IPS-18c (cell line): Measurements from ENCODE around the gene MOCS2.

ENCODE experiments used
- H3K4me3 ChIP-seq: 2 replicates; pipeline ENCODE4 v1.7.0; 2013; ENCODE audit warnings: low read depth, mild to moderate bottlenecking, low read length, moderate library complexity; ENCODE audit not compliant: insufficient read depth
- H3K9me3 ChIP-seq: one replicate; pipeline ENCODE4 v1.6.1; 2013; ENCODE audit warnings: mild to moderate bottlenecking, low read length, moderate library complexity; ENCODE audit not compliant: control insufficient read depth, insufficient read depth

MOCS2 gene

DNA sequence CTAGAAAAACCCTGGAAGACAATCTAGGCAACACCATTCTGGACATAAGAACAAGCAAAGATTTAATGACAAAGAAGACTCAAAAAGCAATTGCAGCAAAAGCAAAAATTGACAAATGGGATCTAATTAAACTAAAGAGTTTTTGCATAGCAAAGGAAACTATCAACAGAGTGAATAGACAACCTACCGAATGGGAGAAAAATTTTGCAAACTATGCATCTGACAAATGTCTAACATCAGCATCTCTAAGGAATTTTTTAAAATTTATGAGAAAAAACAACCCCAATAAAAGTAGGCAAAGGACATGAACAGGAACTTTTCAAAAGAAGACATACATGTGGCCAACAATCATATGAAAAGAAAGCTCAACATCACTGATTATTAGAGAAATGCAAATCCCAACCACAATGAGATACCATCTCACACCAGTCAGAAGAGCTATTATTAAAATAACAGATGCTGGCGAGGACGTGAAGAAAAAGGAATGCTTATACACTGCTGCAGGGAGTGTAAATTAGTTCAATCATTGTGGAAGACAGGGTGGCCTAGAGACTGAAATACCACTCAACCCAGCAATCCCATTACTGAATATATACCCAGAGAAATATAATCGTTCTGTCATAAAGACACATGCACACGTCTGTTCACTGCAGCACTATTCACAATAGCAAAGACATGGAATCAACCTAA, 3.8 kb downstream of the MOCS2 start:
- no peaks in the 10 kb centered on the region for H3K9me3 ChIP-seq
- H3K4me3 ChIP-seq, result no peak overlapping the region

GRCh38 chr5:53100606-53101005, 9.0 kb downstream of the MOCS2 start:
- Histone ChIP-seq H3K9me3 (no peaks in the 10 kb centered on the region), H3K4me3 (no peak overlapping the region)

DNA sequence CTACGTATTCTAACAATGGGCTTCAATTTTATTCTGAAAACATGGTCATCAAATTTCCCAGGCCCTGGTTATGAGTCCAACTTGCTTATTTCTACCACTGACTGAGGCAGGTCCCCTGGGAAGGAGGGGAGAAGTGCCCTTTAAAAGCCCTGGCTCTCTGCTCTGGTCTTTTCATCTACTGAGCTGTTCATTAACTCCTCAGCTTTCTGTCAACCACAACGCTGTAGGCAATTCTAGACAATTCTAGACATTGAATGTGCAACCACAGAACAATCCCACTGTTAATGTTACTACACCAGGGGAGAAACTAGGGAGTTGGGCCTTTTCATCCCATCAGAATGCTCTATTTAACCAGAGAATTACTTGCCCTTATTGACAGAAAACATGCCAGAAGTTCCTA, 10.0 kb downstream of the MOCS2 start:
- no peak overlapping the region for H3K4me3 ChIP-seq
- no peaks in the 10 kb centered on the region for H3K9me3 ChIP-seq

DNA sequence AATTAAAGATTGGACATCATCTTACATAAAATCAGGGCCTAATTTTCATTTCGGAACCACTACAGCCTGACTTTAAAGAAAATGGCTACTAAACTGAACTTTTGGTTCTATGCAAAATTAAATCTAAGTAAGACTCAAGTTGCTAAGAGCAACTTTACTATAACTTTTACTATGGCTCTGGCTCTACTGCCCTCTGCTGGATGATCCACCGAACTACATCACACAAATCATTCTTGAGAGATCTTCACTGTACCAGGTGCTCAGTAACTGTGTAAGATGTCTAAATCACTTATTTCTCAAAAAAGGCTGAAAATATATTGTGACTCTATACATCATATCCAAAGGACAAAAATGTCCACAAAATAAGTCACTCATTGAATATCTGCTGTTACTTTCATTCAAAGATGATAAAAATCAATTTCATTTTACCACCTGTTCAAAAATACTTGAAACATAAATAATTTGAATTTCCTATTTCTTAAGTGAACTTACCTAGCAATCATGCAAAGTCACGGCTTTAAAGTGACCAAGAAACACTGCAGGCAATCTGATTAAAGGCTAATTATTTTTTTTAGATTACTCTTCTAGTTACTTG, 13.5 kb downstream of the MOCS2 start:
- H3K9me3 ChIP-seq, result no peaks in the 10 kb centered on the region

DNA sequence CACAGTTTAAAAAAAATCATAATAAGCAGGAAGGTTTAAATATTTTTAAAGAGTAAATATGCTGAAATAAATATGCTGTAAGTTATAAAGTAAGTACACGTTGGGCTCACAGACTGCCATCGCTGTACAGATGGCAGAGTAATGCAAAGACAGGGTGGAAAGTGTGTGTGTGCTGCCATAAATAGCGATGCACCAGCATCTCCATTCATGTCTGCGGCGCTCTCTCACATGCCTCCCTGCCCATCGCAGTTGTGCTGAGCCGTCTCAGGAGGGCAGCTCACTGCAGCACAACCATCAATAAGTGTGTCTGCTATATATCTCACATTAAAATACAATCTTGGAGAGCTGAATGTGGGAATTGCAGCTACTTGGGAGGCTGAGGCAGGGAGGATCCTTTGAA, 14.3 kb downstream of the MOCS2 start:
- H3K9me3 ChIP-seq, result no peaks in the 10 kb centered on the region
- no peak overlapping the region for H3K4me3 ChIP-seq

More for the DNA sequence above, 13.5 kb downstream of the MOCS2 start:
- H3K4me3 ChIP-seq, result no peak overlapping the region

GRCh38 chr5:53092242-53092641, 17.3 kb downstream of the MOCS2 start:
- no peaks in the 10 kb centered on the region for H3K9me3 ChIP-seq
- no peak overlapping the region for H3K4me3 ChIP-seq

- Histone ChIP-seq H3K4me3 (no peak overlapping the region), H3K9me3 (no peaks in the 10 kb centered on the region)
These were observed 18.3 kb downstream of the MOCS2 start for GRCh38 chr5:53091289-53091688.

GRCh38 chr5:53090229-53090628, 19.3 kb downstream of the MOCS2 start:
- Histone ChIP-seq H3K4me3 (no peak overlapping the region), H3K9me3 (no peaks in the 10 kb centered on the region)

DNA sequence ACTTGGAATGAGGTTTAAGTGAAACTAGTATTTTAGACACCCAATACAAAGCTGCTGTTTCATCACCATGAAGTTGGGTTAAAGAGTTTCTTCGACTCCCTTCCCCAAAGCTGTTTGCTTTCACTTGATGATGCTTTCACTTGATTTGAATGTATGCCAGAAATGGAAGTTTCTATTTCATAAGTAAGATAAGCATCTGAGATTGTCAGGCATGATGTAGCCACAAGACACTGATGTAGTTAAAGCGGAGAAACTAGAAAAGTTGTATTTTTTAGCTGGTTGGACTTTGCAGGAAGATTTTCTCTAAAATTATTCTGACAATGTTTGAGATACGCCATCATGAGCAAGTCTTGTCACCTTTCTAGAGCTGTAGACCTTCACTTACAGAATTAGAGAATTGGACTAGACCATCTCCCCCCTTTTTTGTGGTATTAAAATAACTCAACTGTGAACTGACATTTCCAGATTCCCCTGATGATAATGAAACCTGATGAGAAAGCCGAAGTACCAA, 20.0 kb downstream of the MOCS2 start:
- Histone ChIP-seq H3K9me3 (no peaks in the 10 kb centered on the region), H3K4me3 (no peak overlapping the region)

DNA sequence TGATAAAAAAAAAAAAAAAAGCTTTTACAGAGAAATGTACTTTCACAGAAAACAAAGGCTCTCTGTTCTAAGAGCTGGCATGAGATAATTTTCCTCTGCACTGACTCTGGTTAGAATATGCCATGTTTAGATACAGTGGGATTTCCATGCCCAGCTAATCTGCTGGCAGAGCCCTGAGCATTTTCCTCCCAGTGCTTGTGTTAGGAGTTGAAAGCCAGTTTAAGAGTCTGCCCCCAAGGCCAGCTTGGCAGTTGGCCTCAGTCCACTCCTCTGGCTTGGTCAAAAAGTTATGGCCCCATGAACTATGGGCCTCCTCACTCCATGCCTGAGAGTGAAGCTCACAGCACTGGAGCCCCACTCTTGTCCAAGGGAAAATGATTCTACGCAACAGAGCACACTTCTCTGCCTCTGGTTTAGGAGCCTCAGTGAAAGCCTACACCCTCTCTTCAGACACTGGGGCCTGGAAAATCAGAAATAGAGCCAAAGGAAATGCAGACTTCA, 21.9 kb downstream of the MOCS2 start:
- H3K4me3 ChIP-seq, result no peak overlapping the region
- no peaks in the 10 kb centered on the region for H3K9me3 ChIP-seq

DNA sequence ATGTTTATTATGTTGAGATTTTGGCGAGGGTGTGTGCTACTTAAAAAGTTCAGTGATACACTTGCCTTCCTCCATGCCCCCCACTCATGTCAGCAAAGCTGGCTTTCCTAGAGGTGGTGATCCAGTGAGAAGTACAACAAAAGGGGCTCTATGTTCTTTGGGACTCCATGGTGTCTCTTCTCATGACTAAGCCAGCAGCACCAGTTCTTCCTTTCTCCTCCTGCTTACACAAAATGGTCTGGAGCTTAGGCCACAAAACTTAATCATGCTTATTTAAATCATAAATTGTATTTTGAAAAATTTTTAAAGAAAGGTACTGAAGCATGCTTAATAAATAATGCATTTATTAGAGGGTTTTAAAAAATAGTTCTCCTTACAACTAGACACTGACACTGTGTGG, 22.4 kb downstream of the MOCS2 start:
- H3K4me3 ChIP-seq, result no peak overlapping the region
- no peaks in the 10 kb centered on the region for H3K9me3 ChIP-seq

- no peak overlapping the region for H3K4me3 ChIP-seq
- no peaks in the 10 kb centered on the region for H3K9me3 ChIP-seq
These were observed 24.9 kb downstream of the MOCS2 start for GRCh38 chr5:53084546-53085255.

DNA sequence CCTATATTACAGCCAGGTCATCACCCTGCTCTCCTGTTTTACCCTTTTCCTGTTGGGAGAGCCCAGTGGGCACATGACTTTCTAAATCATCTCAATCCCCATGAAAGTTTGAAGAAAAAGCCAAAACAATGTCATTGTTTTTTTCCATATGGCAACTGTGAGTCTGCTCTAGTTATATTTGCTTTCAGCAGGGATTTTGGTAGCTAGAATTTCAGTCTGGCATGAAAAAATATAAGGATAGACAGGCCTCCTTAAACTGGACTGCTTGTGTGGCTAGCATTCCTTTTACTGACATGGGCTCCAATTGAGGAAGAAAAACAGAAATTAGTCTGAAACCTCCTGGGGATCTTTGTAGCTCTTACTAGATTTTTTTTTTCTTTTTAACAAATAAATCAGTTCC, 25.6 kb downstream of the MOCS2 start:
- no peaks in the 10 kb centered on the region for H3K9me3 ChIP-seq
- no peak overlapping the region for H3K4me3 ChIP-seq

DNA sequence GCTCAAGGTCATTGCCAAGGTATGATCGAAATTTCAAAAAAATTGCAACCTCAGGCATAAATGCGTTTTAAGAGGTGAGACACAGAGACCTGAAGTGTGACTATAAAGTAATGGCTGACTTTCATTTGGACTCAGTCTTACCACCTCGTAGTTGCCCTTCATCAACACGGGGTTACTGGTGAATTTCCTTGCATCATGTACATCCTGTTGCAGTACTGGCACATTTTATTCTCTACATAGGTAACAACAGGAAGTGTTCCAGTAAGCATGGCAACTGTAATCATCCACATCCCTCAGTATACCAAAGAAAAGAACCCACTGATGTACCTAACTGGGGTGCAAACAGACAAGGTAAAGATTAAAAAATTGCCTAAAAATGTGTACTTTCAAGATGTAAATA, 29.3 kb downstream of the MOCS2 start:
- no peak overlapping the region for H3K4me3 ChIP-seq
- H3K9me3 ChIP-seq, result no peaks in the 10 kb centered on the region

GRCh38 chr5:53076014-53076583, 33.5 kb downstream of the MOCS2 start:
- Histone ChIP-seq H3K4me3 (no peak overlapping the region), H3K9me3 (no peaks in the 10 kb centered on the region)

GRCh38 chr5:53073348-53073747, 36.2 kb downstream of the MOCS2 start:
- Histone ChIP-seq H3K9me3 (no peaks in the 10 kb centered on the region), H3K4me3 (no peak overlapping the region)

GRCh38 chr5:53071738-53072137, 37.8 kb downstream of the MOCS2 start:
- Histone ChIP-seq H3K4me3 (no peak overlapping the region), H3K9me3 (no peaks in the 10 kb centered on the region)

DNA sequence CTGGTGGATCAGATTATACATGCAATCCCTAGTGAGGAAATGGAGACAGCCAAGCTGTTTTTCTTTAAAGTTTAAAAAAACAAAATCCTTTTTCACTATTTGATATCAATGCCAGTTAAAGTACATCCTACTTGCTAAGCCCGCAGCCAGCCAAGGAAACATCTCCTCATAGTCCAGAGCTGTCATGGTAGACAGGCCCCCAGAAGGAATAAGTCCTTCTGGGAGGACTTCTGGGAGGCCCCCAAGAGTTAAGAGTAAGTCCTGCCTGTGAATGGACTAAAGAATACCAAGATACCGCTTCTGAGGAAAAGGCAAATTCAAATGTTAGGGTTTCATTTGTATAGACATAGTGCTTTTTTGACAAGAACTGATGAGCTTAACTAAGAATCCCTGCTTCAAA, 38.3 kb downstream of the MOCS2 start:
- H3K9me3 ChIP-seq, result no peaks in the 10 kb centered on the region
- H3K4me3 ChIP-seq, result no peak overlapping the region
